OCI-LY7 (cell line): ENCODE measurements around the gene KRTAP20-2. TPM values are rescaled to one million over a fixed set of nuclear protein-coding genes. Genes with fewer than 3 reads are reported as not detected.

Source experiments
- BruUV-seq: library from RNA; stranded (reverse); fragments of 400-500 nt; replicated peaks from 2 replicates; lab custom pipeline; 2021; lab: Mats Ljungman, UMichigan
- CTCF ChIA-PET: fragments of 300-600 bp; sonication (Branson Sonifier 250); formaldehyde crosslinking; loops from one replicate; lab custom pipeline; 2022; ENCODE audit warnings: antibody characterized with exemption; ENCODE audit not compliant: unreplicated experiment; lab: Charles Lee
- POLR2A ChIA-PET: fragments of 300-600 bp; sonication (Branson Sonifier 250); formaldehyde crosslinking; loops from one replicate; lab custom pipeline; 2022; ENCODE audit warnings: antibody characterized with exemption; lab: Charles Lee
- DNase-seq: peaks from one replicate; pipeline ENCODE4 v3.0.0-alpha.2; 2015; ENCODE audit warnings: low spot score
- H2AFZ ChIP-seq: fragments of 200-600 bp; sonication (generic), shearing (Covaris generic); 2 replicates; pipeline ENCODE4 v1.6.1; 2014; ENCODE audit warnings: mild to moderate bottlenecking, antibody characterized with exemption, low read length, moderate library complexity
- H3K27ac ChIP-seq: fragments of 200-600 bp; sonication (generic); 2 replicates; pipeline ENCODE4 v1.5.1; 2014; ENCODE audit warnings: mixed run types, low read depth, mild to moderate bottlenecking, moderate library complexity, low read length, inconsistent platforms; ENCODE audit not compliant: poor library complexity, severe bottlenecking
- H3K36me3 ChIP-seq: fragments of 200-600 bp; sonication (generic); 2 replicates; pipeline ENCODE4 v1.6.1; 2014; ENCODE audit warnings: mild to moderate bottlenecking, antibody characterized with exemption, low read length, moderate library complexity, mixed read lengths; ENCODE audit not compliant: insufficient read depth
- H3K4me1 ChIP-seq: fragments of 200-600 bp; sonication (generic); 2 replicates; pipeline ENCODE4 v1.5.1; 2014; ENCODE audit warnings: mild to moderate bottlenecking, low read length; ENCODE audit not compliant: insufficient read depth, poor library complexity, severe bottlenecking
- H3K4me2 ChIP-seq: fragments of 200-600 bp; sonication (generic); 2 replicates; pipeline ENCODE4 v1.6.1; 2014; ENCODE audit warnings: mild to moderate bottlenecking, low read length
- H3K4me3 ChIP-seq: fragments of 200-600 bp; sonication (generic); 2 replicates; pipeline ENCODE4 v1.5.1; 2014; ENCODE audit warnings: mild to moderate bottlenecking, low read depth, low read length; ENCODE audit not compliant: poor library complexity, severe bottlenecking
- H3K79me2 ChIP-seq: fragments of 200-600 bp; sonication (generic); 2 replicates; pipeline ENCODE4 v1.6.1; 2016; ENCODE audit warnings: low read depth, mild to moderate bottlenecking, low read length, moderate library complexity, mixed read lengths; ENCODE audit not compliant: insufficient read depth
- H3K9me2 ChIP-seq: fragments of 200-600 bp; sonication (generic); 2 replicates; pipeline ENCODE4 v1.6.1; 2016; ENCODE audit warnings: mild to moderate bottlenecking, low read length, mixed read lengths; ENCODE audit not compliant: insufficient read depth
- H3K9me3 ChIP-seq: fragments of 200-600 bp; sonication (generic); 2 replicates; pipeline ENCODE4 v1.6.1; 2014; ENCODE audit warnings: mild to moderate bottlenecking, mixed run types, low read length, mixed read lengths
- H4K20me1 ChIP-seq: fragments of 200-600 bp; sonication (generic); 2 replicates; pipeline ENCODE4 v1.6.1; 2014; ENCODE audit warnings: mild to moderate bottlenecking, antibody characterized with exemption, low read length, moderate library complexity, mixed read lengths; ENCODE audit not compliant: insufficient read depth
- EZH2phosphoT487 ChIP-seq: fragments of 200-600 bp; sonication (generic); IDR thresholded peaks from 2 replicates; pipeline ENCODE4 v1.6.1; 2018; ENCODE audit warnings: low read depth, borderline replicate concordance, mild to moderate bottlenecking, mixed run types, antibody characterized with exemption, low read length, moderate library complexity, mixed read lengths
- intact Hi-C: fragments of 100-400 bp; cut with micrococcal nuclease; formaldehyde crosslinking; loops from one replicate; pipeline ENCODE4 v1.10.0; 2022; ENCODE audit not compliant: unreplicated experiment
- total RNA-seq, 2 experiments: library from RNA; depleted of rRNA in 1 of 2; stranded (reverse); fragments of >200 nt in 1 of 2; shearing (Covaris generic) in 1 of 2; gene quantifications; 2 replicates each; pipeline ENCODE4 v1.2.3, GENCODE V29; 2014 to 2022
- TF ChIP-seq, protein P1 (sequence below): fragments of 200-600 bp; sonication (generic); conservative IDR thresholded peaks from 2 replicates; pipeline ENCODE4 v1.5.1; 2014; ENCODE audit warnings: mild to moderate bottlenecking, antibody characterized with exemption, low read length, moderate library complexity, mixed read lengths

The KRTAP20-2 gene
- total RNA-seq, 2 experiments from 2014 or later: not detected

DNA sequence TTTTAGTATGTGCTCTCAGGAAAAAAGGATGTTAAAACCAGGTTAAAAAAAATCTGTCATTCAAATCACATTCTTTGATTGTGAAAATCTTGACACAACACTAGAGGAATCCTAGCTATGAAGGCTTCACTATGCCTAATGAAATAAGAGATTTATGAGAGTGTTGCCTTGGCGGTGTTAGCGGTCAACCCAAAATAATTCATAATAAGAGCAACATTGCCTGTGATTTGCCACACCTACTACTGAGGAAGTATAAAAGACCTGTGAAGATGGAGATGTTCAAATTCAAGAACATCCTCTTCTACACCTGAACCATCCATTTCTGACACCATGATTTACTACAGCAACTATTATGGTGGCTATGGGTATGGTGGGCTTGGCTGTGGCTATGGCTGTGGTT is 18.9 kb upstream of the KRTAP20-2 start, which contains the start of gene KRTAP20-1:
TSS of gene KRTAP20-1 (plus strand) at position 301 of the 400 bp plus-strand sequence. CDS start at position 331, 30 bp downstream.
- ChIA-PET POLR2A (no interaction called here), CTCF (no interaction called here)
- H4K20me1 ChIP-seq: no peaks in the 10 kb centered on the region
- no peak for TF ChIP-seq EZH2phosphoT487
- TF ChIP-seq, protein P1, sequence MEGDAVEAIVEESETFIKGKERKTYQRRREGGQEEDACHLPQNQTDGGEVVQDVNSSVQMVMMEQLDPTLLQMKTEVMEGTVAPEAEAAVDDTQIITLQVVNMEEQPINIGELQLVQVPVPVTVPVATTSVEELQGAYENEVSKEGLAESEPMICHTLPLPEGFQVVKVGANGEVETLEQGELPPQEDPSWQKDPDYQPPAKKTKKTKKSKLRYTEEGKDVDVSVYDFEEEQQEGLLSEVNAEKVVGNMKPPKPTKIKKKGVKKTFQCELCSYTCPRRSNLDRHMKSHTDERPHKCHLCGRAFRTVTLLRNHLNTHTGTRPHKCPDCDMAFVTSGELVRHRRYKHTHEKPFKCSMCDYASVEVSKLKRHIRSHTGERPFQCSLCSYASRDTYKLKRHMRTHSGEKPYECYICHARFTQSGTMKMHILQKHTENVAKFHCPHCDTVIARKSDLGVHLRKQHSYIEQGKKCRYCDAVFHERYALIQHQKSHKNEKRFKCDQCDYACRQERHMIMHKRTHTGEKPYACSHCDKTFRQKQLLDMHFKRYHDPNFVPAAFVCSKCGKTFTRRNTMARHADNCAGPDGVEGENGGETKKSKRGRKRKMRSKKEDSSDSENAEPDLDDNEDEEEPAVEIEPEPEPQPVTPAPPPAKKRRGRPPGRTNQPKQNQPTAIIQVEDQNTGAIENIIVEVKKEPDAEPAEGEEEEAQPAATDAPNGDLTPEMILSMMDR: no peak
- no peaks in the 10 kb centered on the region for H3K36me3 ChIP-seq
- BruUV-seq: no TSS peak
- no peaks in the 10 kb centered on the region for H3K9me3 ChIP-seq
- H3K79me2 ChIP-seq: no peaks in the 10 kb centered on the region
- H3K4me1 ChIP-seq: no peaks in the 10 kb centered on the region
- H2AFZ ChIP-seq: no peak within 1 kb of the TSS
- DNase-seq: no peak
- intact Hi-C loops: no loop called here
- no peak within 1 kb of the TSS for H3K4me3 ChIP-seq
- no peak within 1 kb of the TSS for H3K4me2 ChIP-seq
- H3K9me2 ChIP-seq: no peaks in the 10 kb centered on the region
- H3K27ac ChIP-seq: no peak within 1 kb of the TSS

DNA sequence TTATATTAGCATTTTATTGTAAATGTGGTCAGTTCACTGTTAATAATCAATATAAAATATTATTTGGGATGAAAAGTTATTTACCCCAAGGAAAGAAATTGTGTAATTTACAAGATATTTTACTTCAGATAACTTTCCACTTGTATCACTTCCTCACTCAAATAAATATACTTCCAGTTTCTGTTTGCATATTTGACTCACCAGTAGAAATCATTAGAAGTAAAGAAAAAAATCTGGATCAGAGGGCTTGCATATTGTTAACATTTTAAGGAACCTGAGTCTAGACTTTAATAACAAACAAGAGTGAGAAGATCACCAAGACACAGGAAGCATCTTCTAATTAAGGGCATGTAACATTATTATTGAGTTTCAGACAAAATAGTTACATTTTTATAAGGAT is 14.9 kb upstream of the KRTAP20-2 start:
- no peak overlapping the region for H3K4me2 ChIP-seq
- intact Hi-C loops: no loop called here
- TF ChIP-seq EZH2phosphoT487: no peak
- TF ChIP-seq, protein P1: no peak
- BruUV-seq: no TSS peak
- no peaks in the 10 kb centered on the region for H3K79me2 ChIP-seq
- H3K4me1 ChIP-seq: no peaks in the 10 kb centered on the region
- no peak for DNase-seq
- no peak overlapping the region for H2AFZ ChIP-seq
- no peak overlapping the region for H3K27ac ChIP-seq
- no peaks in the 10 kb centered on the region for H3K9me3 ChIP-seq
- H3K36me3 ChIP-seq: no peaks in the 10 kb centered on the region
- CTCF ChIA-PET: no interaction called here
- POLR2A ChIA-PET: no interaction called here
- H4K20me1 ChIP-seq: no peaks in the 10 kb centered on the region
- no peak overlapping the region for H3K4me3 ChIP-seq
- H3K9me2 ChIP-seq: no peaks in the 10 kb centered on the region

DNA sequence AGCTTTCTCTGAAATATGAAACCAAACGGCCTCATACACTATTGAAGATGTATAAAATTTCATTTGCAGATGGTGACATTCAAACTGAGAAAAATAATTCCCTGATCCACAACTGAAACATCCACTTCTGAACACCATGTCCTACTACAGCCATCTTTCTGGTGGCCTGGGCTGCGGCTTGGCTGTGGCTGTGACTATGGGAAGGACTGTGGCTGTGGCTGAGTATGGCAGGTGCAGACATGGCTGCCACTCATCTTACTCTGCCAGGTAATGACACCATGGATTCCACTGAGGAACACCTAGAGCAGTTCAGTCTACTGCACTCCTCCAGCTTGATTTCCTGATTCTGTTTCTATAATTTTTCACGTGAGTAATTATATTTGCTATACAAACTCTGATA is 14.5 kb upstream of the KRTAP20-2 start, which contains the start of gene KRTAP20-4:
TSS of gene KRTAP20-4 (plus strand) at position 106 of the 400 bp plus-strand sequence.
- ChIA-PET CTCF (no interaction called here), POLR2A (interaction anchor here (0.7 kb wide), 1 partner anchor 170 kb away, joined by 3 read pairs; no protein-coding TSS in a partner anchor)
- Histone ChIP-seq H3K9me3 (no peaks in the 10 kb centered on the region), H4K20me1 (no peaks in the 10 kb centered on the region), H3K36me3 (no peaks in the 10 kb centered on the region), H2AFZ (no peak within 1 kb of the TSS), H3K4me1 (no peaks in the 10 kb centered on the region), H3K4me3 (no peak within 1 kb of the TSS), H3K4me2 (no peak within 1 kb of the TSS), H3K27ac (no peak within 1 kb of the TSS), H3K79me2 (no peaks in the 10 kb centered on the region), H3K9me2 (no peaks in the 10 kb centered on the region)
- intact Hi-C loops: no loop called here
- TF ChIP-seq, protein P1: no peak
- no peak for TF ChIP-seq EZH2phosphoT487
- no peak for DNase-seq
- no TSS peak for BruUV-seq
